CD4-positive, alpha-beta T cell treated with Interferon gamma for 1 hour (primary cell): ENCODE measurements around the gene REN.

ENCODE experiments used
- DNase-seq: peaks from one replicate; pipeline ENCODE4 v3.0.0-alpha.2; 2020

The REN gene

DNA sequence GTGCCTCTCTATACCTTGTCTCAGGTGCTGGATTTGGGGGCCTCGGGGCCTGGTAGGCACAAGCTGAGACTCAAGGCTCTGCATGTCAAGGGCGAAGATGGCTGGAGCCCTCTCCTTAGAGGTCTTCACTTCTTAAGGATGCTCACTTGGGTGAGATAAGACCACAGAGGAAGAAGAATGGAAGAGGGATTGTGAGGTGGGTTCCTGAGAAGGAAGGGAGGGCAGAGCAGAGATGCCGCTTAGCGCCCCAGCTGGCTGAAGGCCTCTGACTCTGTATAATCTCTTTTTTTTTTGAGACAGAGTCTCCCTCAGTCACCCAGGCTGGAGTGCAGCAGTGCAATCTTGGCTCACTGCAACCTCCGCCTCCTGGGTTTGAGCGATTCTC, 61.0 kb downstream of the REN start:
- DNase-seq, result no peak
